Dedifferentiated amniotic fluid mesenchymal stem cell (primary cell): Measurements from ENCODE around the gene ERLIN1.

Experiments
- DNase-seq: peaks from one replicate; pipeline ENCODE4 v3.0.0-alpha.2; 2016; ENCODE audit errors: extremely low spot score

Gene ERLIN1

DNA sequence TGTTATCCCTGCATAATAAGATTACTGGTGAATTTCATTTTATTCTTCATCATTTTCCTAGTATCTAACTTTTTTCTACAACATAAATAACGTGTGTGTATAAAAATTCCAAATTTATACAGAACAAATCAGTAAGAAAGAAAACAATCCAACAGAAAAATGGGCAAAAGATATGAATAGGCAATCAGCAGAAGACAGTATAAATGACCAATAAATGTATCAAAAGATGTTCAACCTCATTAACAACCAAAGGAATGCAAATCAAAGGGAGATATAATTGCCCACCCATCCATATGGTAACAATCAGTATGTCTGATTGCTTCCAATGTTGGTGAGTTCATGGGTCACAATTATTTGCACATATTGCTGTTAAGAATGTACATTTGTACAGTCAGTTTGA is 13.5 kb downstream of the ERLIN1 start:
- no peak for DNase-seq

DNA sequence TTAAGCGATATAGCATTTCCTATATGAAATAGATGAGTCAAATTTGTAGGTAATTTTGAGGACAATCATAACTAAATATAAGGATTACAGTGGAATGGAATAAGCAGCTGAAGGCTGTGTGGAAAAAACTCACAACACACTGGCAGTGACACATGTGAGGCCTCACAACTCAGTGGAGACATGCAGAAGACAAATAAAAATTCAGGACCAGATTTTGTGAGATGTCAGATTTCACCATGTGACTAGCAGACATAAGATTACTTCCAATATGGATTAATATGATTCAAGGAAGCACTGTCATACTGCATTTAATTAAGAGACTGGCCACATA is 17.6 kb downstream of the ERLIN1 start:
- DNase-seq: no peak

DNA sequence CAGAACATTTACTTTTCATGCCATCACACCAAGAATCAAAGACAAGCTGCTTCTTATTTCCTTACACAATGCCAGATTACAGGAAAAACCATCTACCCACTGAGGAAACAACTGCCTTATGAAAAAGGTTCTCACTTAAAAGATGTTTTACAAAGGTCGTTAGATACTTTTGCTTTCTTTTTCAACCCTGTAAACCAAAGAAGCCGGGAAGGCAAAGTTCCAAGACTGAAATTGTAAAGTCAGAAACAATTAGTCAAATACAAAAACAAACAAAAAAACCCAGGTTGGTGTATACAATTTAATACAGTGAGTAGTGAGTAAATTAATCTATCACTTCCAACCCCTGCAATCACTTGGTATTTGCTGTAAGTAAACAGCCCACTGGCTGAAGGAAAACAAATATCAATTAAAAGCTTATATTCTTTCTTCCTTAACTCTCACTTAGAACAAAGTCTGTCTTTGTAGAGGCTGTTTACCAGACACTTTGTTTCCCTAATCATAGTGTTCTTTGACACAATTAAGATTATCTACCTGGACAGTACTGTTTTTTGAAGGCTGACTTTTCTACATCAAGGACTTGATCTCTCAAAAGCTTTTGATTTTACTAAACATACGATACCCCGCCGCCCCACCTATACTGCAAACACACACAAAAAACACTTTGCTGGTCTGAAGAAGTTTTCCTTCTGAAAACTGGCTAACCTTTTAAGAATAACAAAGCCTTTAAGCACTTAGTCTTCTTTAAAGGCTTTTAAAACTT is 18.1 kb downstream of the ERLIN1 start:
- no peak for DNase-seq

DNA sequence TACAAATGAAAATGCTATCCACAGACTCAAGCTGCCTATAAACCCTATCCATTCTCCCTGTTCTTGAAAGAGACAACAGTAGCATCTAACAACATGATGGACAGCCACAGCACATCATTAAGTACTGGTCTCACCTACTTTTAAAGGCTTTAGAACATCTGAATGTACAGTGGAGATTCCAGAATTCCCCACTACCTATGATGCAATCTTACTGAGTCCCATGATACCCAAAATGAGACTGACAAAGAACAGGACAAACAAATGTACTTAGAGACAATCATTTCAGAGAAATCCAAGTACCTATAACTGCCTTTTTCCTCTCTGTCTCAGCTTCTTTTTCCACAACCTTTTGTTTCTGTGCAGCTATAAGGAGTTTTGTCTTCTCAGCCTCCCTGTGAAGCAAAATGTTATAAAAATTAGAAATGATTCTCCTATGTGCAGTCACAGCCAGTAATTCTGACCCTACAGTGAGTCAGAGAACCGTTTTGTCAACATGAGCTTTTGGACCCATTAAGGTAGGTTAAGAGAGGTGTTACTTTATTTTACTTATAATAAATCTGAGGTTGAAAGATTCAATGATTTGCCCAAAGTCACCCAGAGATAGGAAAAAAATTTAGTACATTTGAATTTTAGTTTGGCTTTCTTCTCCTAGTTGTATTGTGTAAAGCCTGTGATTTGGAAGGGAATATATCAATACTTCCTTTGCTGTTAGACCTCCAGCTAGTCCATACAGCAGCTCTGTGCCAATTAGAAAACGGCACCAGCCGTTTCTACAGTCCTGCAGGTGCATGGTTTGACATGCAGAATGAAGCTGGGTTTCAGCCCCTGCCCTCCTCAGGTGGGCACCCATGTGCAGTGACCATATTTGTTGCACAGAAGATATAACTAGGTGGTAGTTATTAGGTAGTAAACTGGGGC is 21.9 kb downstream of the ERLIN1 start:
- no peak for DNase-seq

DNA sequence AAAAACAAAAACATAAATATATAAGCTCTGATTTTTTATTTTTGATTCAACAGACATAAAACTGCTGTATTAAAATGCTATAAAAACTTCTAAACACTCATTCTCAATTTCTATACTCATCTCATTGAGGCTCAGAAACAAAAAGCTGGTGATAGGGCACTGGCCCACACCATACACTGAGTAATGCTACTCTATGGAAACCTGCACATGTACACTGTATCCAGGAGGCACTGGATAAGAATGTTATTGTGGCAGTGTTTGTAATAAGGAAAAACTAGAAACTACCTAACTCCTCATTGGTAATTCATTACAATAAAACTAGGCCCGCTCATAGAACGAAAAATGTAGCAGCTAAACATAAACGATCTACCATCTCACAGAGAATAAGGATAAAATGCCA is 23.1 kb downstream of the ERLIN1 start:
- no peak for DNase-seq

DNA sequence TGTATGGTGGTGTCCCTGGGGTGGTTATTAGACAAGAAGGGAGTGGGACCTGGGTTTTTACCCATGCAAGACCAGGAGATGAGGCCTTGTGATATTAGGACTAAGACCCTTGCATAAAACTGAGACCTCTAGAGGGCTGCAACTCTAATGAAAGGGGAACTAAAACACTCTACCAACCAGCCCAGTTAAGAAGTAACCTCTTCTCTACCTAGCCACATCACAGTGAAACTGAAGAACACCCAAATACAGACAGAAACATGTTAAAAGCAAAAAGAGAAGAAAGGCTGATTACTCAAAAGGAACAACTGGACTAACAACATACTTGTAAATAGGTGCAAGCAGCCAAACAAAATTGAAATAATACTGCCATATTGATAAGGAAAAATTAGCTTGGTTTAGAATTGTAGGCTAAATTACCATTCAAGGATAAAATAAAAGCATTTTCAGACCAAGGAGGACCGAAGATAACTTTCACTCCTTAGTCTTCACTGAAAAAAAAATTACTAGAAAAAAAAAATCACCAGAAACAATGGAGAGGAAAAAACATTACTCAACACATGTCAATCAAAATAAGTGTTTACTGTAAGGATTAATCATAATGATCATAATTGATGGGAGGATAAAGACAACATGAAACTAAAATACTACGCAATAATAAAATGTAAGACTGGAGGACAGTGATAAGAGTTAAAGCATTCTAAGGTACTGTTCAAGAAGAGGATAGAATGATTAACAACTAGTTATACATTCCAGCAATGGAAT is 27.6 kb downstream of the ERLIN1 start:
- DNase-seq: no peak

DNA sequence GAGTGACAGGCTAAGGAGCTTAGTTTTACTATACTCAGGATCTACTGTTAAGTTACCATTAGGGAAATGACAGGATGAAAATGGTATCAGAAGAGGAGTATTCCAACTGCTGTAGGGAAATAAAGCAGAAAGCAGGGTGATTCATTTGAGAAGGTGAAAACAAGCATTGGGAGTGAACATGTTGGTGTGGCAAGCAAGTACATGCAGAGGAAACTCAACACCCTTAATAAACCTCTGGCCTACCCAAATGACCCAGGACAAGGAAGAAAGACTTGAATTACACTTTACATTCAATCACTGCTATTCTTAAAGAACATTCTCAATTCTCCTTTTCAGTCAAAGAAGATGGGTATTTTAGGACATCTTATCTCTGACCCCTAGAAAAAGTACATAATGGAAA is 28.7 kb downstream of the ERLIN1 start:
- DNase-seq: no peak

DNA sequence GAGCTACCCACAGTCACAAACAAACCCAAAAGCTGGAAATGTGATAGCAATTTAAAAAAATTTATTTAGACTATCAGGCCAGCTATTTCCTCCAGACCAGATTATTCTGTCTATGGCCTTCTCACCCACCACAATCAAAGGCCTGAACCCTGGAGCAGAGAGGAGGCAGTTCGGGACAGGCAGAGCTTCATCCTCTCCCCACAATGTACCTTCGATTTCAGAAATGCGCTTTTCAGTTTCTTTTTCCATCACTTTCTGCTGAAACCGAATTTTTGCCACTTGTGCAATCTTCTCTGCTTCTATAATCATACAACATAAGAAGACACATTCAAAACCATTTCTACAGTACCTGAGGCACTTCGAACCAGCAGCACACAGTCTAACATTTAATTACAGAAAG is 29.9 kb downstream of the ERLIN1 start:
- DNase-seq: no peak

DNA sequence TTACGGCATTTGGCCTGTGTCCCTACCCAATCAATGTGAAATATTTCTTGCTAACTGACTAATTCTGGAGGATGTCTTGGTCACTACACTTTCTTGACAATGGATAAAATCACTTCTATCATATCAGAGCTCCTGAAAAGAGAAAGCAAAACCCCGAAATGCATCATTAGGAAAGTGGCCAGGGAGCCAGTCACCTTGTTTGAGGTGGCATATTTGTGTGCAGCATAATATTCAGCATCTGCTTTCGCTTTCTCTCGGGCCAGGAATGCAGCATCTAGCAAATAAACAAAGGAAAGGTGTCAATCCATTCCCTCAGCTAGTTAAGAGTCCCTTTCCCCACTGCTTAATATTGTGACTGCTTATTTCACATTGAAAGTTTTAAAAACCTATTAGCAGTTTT is 31.2 kb downstream of the ERLIN1 start:
- no peak for DNase-seq

DNA sequence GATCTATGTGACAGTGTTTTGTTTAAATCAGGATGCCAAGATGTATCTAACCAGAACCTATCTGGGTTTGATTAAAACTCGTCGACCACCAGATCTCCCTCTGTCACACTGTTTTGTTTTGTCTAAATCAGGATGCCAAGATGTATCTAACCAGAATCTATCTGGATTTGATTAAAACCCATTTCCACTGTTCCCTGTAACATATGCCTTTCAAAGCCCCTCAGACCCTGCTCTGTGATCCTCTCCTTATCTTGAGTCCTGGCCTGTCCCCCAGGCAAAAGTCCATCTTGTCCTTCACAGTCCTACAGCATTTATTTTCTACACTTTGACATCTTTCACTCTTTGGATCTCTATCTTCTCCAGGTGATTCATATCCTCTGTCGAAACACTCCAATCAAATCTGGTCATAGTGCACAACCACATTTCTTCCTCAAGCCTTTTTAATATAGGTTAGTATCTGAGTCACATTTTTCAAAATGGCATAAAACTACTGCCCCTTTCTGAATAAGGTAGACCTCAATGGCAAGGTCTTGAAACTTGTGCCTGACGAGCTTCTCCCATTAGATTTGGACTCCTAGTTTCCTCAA is 32.5 kb downstream of the ERLIN1 start:
- DNase-seq: no peak

DNA sequence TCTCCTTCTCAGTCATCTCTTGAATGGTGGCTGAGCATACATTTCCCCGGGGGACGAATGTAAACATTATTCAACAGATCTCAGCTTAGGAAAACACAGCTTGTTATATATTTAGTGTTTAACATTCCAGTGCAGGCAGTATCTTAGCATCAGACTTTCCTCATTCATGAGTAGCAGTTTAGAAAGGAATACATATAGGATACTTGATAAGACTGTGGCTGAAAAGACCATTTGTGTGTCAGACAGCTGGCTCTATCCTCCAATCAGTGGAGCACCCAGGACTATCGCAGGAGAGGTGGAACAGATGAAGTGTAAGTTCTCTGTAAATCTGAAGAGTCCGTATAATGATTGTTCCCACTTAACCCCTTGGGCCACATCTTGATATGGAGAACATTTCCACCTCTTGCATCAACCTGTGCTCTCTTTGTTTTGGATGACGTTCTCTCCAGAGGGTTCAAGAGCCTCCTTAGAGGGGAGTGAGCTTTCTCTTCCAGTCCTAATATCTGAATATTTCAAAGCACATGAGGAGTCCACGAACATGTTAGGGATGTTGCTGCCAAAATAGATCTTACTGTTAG is 34.0 kb downstream of the ERLIN1 start:
- DNase-seq: no peak

DNA sequence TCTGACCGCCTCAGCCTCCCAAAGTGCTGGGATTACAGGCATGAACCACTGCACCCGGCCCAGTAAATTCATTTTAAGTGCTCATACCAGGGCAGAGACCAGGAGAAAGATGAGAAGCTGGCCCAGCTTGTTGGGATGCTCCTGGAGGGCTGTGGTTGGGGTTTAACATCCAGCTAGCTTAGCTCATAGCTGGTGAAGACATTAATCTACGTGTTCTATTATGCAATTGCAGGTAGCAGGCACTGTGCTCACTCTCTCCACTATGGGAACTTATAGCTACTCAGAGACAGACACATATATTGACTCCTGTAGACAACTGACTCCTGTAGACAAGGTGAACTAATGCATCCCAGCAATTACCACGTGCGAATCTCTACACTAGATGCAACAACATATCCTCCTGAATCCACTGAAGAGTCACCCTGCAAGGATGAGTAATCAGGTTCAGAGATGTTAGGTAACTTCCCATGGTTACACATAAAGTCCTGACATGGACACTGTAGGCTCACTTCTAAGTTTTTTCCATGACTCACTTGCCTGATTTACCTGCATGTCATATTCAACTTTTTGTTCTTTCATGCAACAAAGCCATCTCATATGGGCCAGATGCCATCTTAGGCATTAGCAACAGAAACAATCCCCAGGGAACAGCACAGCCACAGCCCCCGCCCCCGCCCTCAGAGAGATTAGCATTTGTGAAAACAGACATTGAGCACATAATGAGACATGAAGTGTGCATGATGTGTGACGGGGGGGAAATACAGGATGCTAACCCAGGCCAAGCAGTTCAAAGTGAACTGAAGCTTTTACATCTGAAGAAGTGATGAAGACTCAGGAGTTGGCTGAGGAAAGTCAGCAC is 37.2 kb downstream of the ERLIN1 start:
- no peak for DNase-seq

DNA sequence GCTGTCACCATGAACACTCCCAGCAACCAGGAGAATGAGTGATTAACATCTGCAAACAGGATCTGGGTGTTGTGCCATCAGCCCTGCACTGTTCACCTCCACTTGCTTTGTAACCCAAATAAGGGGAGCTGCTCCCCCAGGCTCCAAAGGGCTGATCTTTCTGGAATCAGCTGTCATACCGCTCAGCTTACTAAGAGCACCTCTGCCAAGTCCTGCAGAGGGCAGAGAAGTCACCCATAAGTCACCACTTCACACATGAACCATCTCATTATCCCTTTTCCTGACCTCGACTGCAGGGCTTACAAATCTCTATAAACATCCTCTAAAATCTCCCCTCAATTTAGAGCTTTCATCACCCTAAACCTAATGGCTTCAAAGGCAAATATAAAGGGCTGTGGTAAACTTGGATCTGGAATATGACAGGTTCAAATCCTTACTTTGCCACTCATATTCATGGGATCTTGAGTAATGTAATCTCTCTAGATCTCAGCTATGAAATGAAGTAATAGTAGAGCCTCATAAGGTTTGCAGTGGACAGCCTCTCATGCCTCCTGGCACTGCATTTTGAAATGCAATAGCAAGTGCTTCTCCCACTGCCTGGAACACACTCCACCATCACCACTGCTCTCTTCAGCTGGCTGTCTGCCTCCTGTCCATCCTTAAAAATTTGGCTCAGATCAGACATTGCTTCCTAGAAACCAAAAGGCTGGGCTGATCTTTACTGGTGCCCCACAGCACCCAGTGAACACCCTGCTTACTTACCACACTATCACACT is 38.8 kb downstream of the ERLIN1 start:
- no peak for DNase-seq

DNA sequence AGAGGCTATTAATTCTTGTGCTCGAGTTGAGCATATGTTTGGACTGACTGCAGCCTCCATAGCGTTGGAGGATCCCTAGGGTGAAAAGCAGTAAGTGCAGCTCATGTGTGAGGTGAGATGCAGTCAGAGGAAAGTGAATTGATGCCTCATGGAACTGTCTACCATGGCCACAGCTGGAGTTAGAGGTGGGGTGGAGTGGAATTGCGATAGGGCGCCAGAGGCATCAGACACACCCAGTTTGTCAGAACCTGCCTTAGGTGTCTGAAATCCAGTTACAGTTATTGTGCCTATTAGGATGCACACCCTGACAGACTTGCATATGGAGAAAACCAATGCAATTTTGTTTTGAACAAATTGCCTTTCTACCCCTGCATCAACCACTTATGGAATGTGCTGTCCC is 39.4 kb downstream of the ERLIN1 start:
- no peak for DNase-seq

DNA sequence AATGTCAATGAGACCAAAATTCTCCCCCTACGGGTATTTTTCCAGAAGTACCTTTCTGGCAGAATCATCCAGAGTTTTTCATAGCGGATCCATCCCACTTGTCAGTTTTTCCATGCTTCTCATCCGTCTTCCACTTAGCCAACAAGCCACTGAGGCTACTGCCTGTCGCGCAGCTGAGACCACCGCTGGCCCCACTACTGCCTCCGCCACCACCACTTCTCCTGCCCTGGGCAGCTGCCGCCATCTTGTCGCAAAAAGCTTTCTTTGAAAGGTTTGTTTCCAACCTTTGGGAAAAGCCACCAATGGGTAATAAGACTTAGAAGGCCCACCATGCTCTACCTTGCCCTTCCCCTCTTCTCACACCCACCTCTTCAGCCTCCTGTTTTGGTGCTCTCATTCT is 42.1 kb downstream of the ERLIN1 start:
- no peak for DNase-seq

DNA sequence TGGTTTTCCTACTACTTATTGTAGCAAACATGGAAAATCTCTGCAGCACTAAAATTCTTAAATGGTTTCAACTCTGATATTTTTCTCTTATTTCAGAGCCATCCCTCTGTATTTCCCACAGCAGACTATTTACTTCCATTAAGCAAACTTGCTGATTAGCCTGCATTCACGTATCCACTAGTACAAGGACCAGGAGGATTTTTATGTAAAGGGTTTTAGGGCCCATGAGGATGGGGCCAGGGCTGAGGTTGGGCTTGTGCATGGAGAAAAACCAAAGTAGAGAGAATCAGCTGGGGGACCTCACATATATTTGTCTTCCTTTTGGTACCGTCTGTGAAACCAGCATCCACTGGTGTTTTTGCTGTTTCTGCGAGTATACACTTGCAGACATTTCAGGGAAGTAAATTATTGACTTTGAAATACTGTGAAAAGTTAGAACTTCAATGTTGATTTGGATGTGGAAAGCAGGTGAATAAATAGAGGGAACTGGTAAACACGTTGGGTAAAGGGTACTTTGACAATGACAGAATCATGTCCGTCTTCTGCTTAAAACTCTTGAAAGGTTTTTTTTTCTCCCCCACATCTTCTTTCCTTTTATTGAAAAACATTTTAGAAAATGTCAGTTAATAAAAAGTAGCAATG is 44.3 kb downstream of the ERLIN1 start:
- no peak for DNase-seq

DNA sequence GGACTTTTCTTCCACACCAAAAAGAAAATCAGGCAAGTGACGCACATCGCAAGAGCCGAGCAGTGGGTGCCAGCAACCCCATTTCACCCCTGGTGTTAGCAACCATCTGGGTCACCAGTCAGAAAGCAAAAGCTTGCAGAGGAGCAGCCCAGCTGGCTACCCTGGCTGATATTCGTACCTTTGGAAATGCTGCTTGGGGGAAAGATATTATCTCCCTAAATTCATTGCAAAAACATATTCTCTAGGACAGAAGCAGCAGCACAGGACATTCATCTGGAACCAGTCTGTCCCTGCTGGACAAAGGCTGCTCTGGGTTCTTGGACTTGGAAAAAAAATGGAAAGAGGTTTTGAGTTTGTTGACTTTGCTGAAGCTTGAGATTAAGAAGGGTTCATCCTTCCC is 45.8 kb downstream of the ERLIN1 start:
- DNase-seq: no peak

DNA sequence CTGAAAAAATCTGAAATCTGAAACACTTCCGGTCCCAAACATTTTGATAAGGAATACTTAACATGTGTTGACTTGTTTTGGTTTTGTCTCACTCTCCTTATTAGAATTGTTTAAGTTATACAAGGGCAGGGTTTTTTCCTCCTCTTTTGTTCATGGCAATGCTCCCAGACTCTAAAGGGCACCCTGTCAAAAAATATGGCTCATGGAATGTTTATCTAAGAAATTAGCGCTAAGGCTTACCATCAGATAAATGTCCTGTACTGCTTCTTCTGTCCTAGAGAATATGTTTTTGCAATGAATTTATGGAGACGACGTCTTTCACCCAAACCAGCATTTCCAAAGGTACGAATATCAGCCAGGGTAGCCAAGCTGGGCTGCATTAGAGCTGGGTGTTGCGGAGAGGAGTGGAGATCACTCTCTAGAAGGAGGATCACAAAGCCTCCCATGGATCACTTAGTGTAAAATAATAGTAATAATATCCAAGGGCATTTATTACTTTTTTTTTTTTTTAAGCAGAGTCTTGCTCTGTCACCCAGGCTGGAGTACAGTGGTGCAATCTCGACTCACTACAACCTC is 46.8 kb downstream of the ERLIN1 start:
- no peak for DNase-seq

DNA sequence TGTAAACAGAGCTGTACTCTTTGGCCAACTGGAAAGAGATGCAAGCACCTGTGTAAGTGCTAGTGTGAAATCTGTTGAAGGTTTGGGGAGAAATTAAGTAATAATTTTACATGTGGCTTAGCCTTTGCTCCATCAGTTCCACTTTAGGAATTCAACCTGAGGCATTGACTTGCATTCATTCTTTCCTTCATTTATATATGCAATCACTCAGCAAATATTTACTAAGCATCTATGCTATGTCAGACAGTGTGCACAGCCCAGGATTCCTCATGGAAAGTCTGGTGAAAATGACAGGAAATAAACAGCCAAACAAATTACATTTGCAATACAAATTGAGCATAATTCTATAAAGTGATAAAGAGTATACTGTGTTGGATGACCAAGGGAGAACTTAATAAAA is 50.3 kb downstream of the ERLIN1 start:
- DNase-seq: no peak
